Panc1 (cell line): ENCODE results near the gene HIPK4. TPM values are rescaled to one million over a fixed set of nuclear protein-coding genes. Genes with fewer than 3 reads are reported as not detected.

ENCODE experiments used
- ATAC-seq: fragments of 200-7000 bp; cut with Tn5 transposase; 2 replicates; pipeline ENCODE4 v1.9.1; 2020; ENCODE audit warnings: mild to moderate bottlenecking, moderate library complexity
- BruUV-seq: library from RNA; stranded (reverse); fragments of 400-500 nt; replicated peaks from 2 replicates; lab custom pipeline; 2021; lab: Mats Ljungman, UMichigan
- CTCF ChIA-PET: fragments of 300-600 bp; sonication (Branson Sonifier 250); formaldehyde crosslinking; loops from one replicate; lab custom pipeline; 2022; ENCODE audit warnings: antibody characterized with exemption; lab: Charles Lee
- POLR2A ChIA-PET: fragments of 300-600 bp; sonication (Branson Sonifier 250); formaldehyde crosslinking; loops from one replicate; lab custom pipeline; 2022; ENCODE audit warnings: antibody characterized with exemption; lab: Charles Lee
- DNase-seq: peaks from one replicate; pipeline ENCODE4 v3.0.0-alpha.2; 2010; ENCODE audit warnings: low read depth, low spot score
- H3K27ac ChIP-seq: 2 replicates; pipeline ENCODE4 v1.5.1; 2011; ENCODE audit warnings: mild to moderate bottlenecking, low read length, inconsistent platforms
- H3K27me3 ChIP-seq: fragments of 200-500 bp; sonication (Bioruptor generic); 2 replicates; pipeline ENCODE4 v1.6.0; 2014; ENCODE audit warnings: low read length, inconsistent platforms; ENCODE audit not compliant: control insufficient read depth, insufficient read depth
- H3K36me3 ChIP-seq: fragments of 200-500 bp; sonication (Bioruptor generic); 2 replicates; pipeline ENCODE4 v1.5.1; 2014; ENCODE audit warnings: inconsistent platforms, mild to moderate bottlenecking, low read length, moderate library complexity; ENCODE audit not compliant: control insufficient read depth, insufficient read depth
- H3K4me1 ChIP-seq: 2 replicates; pipeline ENCODE4 v1.5.1; 2011; ENCODE audit warnings: inconsistent platforms, mild to moderate bottlenecking, low read length, moderate library complexity; ENCODE audit not compliant: control insufficient read depth, insufficient read depth
- H3K4me3 ChIP-seq, 2 experiments: 2 replicates each; pipeline ENCODE4 v1.5.1; 2011 to 2012; ENCODE audit warnings: low read depth in 2 of 2, low read length in 2 of 2, mild to moderate bottlenecking in 2 of 2, inconsistent platforms in 1 of 2, moderate library complexity in 1 of 2
- H3K9me3 ChIP-seq: fragments of 200-500 bp; sonication (Bioruptor generic); 2 replicates; pipeline ENCODE4 v1.5.1; 2014; ENCODE audit warnings: low read depth, mild to moderate bottlenecking, inconsistent platforms, low read length, moderate library complexity; ENCODE audit not compliant: control insufficient read depth, insufficient read depth
- CTCF ChIP-seq: fragments of 450-650 bp; IDR thresholded peaks from 2 replicates; pipeline ENCODE4 v1.5.1; 2017; ENCODE audit warnings: mild to moderate bottlenecking
- POLR2AphosphoS5 ChIP-seq: IDR thresholded peaks from 2 replicates; pipeline ENCODE4 v1.6.1; 2012; ENCODE audit warnings: mild to moderate bottlenecking, low read depth, low read length, moderate library complexity
- REST ChIP-seq, 2 experiments: IDR thresholded peaks; 2 replicates each; pipeline ENCODE4 v1.6.1; 2011 to 2012; ENCODE audit warnings: low read depth in 2 of 2, control low read depth in 1 of 2, low read length in 1 of 2, mild to moderate bottlenecking in 1 of 2, moderate library complexity in 1 of 2; ENCODE audit not compliant: insufficient read depth in 1 of 2
- SIN3A ChIP-seq: IDR thresholded peaks from 2 replicates; pipeline ENCODE4 v1.6.1; 2012; ENCODE audit warnings: low read depth, mild to moderate bottlenecking, low read length, moderate library complexity, borderline replicate concordance; ENCODE audit not compliant: insufficient read depth
- TCF7L2 ChIP-seq: IDR thresholded peaks from 2 replicates; pipeline ENCODE4 v1.6.1; 2011; ENCODE audit warnings: mild to moderate bottlenecking, low read depth, low read length, inconsistent platforms
- in situ Hi-C: cut with HindIII; loops from 2 replicates; pipeline ENCODE4 v1.10.0; 2016; ENCODE audit warnings: low sequenced_read_pairs, low pct_unique_long_range_greater_than_20kb
- intact Hi-C: fragments of 100-400 bp; cut with micrococcal nuclease; formaldehyde crosslinking; loops from one replicate; pipeline ENCODE4 v1.10.0; 2022; ENCODE audit not compliant: unreplicated experiment
- total RNA-seq: library from RNA; stranded (reverse); gene quantifications from one replicate; pipeline ENCODE4 v1.2.1, GENCODE V29; 2021; ENCODE audit not compliant: unreplicated experiment

Gene HIPK4
- total RNA-seq, 1 experiment from 2014 or later, result 0.13 TPM

- Histone ChIP-seq H3K9me3 (no peaks in the 10 kb centered on the region), H3K4me3 (no peak overlapping the region), H3K27ac (no peak overlapping the region), H3K36me3 (no peaks in the 10 kb centered on the region), H3K27me3 (no peaks in the 10 kb centered on the region), H3K4me1 (no peaks in the 10 kb centered on the region)
- ATAC-seq, result no peak
- no peak for DNase-seq
- BruUV-seq, result TSS peak; percentile 80
- ChIA-PET CTCF (no interaction called here), POLR2A (no interaction called here)
- TF ChIP-seq REST (IDR thresholded peaks at IDR 0.05; ENCODE audit: insufficient read depth in 1 of 2, low read depth in 2 of 2, low read length in 1 of 2), result no peak
- TF ChIP-seq SIN3A, result no peak
- no peak for TF ChIP-seq TCF7L2
- no peak for TF ChIP-seq CTCF
- no peak for TF ChIP-seq POLR2AphosphoS5
- intact Hi-C loops, result no loop called here
- in situ Hi-C loops, result no loop called here
These were observed 12.1 kb downstream of the HIPK4 start for GRCh38 chr19:40377876-40378385.

- ChIA-PET POLR2A (interaction anchor here (0.6 kb wide), 1 partner anchor 16 kb away, joined by 3 read pairs; no protein-coding TSS in a partner anchor), CTCF (no interaction called here)
- Histone ChIP-seq H3K4me1 (no peaks in the 10 kb centered on the region), H3K36me3 (no peaks in the 10 kb centered on the region), H3K27ac (no peak overlapping the region), H3K27me3 (no peaks in the 10 kb centered on the region), H3K9me3 (no peaks in the 10 kb centered on the region), H3K4me3 (no peak overlapping the region)
- BruUV-seq, result no TSS peak
- TF ChIP-seq SIN3A (no peak), CTCF (no peak), TCF7L2 (no peak)
- ATAC-seq, result no peak
- in situ Hi-C loops (no loop called here), intact Hi-C loops (no loop called here)
- no peak for DNase-seq
These were observed 13.6 kb downstream of the HIPK4 start for GRCh38 chr19:40376286-40376862.
